Activated CD8-positive, alpha-beta memory T cell treated with anti-CD3 and anti-CD28 coated beads for 36 hours (primary cell): ENCODE measurements around the gene CHST9. TPM values are rescaled to one million over a fixed set of nuclear protein-coding genes. Genes with fewer than 3 reads are reported as not detected.
"Not testable (repeated sequence)": the region's sequence is repeated elsewhere in the genome, so short reads cannot be mapped to it uniquely, and the experiment has no call there.

Experiments
- CTCF ChIA-PET: fragments of 350-600 bp; sonication (Branson Sonifier 250); formaldehyde crosslinking; loops from one replicate; lab custom pipeline; 2021; ENCODE audit warnings: antibody characterized with exemption; lab: Charles Lee
- POLR2A ChIA-PET: fragments of 350-600 bp; sonication (Branson Sonifier 250); formaldehyde crosslinking; loops from one replicate; lab custom pipeline; 2021; ENCODE audit warnings: antibody characterized with exemption; lab: Charles Lee
- total RNA-seq, 2 experiments: library from RNA; stranded (reverse); gene quantifications; one replicate each; pipeline ENCODE4 v1.2.3, GENCODE V29; 2021

The CHST9 gene
- total RNA-seq, 2 experiments from 2014 or later: not detected

DNA sequence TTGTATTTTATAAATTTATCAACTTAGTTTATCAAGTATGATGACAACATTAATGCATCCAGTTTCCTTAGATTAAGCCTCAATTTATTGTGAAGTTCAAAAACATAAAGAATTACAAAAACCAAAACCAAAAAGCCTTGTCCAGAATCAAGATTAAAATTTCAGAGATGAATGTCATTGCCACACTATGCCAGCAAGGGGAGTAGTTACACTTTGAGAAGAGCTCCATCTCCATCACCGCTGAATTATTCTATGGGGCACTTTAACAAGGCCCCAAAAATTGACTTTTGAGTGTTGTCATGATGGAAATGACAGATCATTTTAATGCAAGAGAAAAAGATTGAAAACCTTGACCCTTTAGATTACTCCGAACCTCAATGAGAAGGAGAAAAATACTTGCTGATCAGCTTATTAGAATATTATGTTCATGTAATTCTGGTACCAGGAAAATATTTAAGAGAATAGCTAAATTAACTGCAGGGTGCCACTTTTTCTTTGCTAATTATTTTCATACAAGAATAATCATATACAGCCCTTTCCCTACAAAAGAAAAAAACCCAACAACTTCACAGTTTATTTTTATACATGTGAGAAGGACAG is 167.1 kb downstream of the CHST9 start:
- POLR2A ChIA-PET: no interaction called here
- CTCF ChIA-PET: no interaction called here

DNA sequence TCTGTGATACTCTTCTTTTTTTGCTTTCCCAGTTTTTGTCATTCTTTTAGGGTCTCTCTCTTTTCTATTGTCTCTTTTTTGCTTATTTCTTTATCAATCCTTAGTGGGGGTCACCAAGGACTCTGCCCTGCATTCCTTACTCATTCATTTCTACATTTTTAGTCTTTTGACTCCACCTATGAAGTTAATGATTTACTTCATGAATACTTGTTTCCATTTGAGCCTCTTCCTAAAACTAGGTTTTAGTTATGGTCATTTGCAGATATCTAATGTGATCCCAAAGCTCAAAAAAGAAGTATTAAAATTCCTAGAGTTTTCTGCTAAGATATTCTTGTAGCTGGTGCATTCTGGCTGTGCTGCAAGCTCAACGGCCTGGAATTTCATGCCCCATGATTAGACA is 170.3 kb downstream of the CHST9 start:
- ChIA-PET POLR2A (no interaction called here), CTCF (interaction anchor here (0.6 kb wide), 1 partner anchor 144 kb away, joined by 3 read pairs; no protein-coding TSS in a partner anchor)

DNA sequence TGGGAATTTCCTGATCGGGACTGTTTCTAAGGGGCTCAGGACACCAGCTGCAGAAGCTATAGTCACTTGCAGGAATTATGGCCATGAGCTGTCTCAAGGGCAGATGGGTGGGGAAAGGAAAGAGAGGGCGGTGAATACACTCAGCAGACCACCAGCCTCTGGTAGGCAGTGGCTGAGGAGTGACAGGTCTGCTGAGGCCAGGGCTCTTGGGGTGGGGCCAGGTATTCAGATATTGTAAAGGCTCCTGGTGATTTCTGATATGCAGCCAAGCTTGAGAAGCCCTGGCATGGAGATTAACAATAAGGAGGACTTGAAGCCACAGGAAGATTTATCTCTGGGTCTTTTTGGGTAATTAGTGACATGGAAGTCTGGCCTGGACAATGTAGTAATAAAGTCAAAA is 174.3 kb downstream of the CHST9 start:
- ChIA-PET CTCF (no interaction called here), POLR2A (no interaction called here)

DNA sequence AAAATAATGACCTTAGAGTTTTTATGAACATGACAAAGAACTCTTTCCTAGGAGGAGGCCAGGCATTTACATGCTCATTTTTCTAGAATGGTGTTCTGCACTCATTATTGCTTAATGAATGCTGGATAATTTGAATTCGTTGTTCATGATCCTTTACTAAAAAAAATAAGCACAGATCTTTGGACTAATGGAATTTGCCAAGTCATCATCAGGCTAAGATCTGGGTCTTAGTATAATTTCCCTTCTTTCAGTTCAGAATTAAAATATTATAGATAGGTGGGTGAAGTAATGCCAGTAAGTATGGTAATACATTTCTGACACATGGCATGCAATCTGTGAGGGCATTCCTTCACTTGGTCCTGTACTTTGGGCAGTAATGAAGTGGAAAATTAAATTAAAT is 175.8 kb downstream of the CHST9 start:
- ChIA-PET CTCF (no interaction called here), POLR2A (no interaction called here)

DNA sequence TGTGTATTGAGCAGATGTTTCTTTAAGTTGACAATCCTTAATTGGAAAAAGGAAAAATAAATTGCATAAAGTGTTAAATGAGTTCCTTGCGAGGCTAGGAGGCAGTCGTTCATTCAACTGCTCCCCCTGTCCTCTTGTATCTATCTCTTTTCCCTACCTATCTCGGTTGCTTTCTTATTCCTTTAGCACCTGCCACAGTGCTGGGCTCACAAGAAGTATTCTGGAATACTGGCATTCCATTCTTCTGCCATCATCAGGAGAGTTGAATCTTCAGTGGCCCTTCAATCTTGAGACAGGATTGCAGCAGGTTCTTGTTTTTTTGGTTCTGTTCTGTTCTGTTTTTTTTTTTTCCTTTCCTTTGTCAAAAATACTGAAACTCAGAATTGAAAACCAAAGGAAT is 176.5 kb downstream of the CHST9 start:
- POLR2A ChIA-PET: no interaction called here
- CTCF ChIA-PET: no interaction called here

DNA sequence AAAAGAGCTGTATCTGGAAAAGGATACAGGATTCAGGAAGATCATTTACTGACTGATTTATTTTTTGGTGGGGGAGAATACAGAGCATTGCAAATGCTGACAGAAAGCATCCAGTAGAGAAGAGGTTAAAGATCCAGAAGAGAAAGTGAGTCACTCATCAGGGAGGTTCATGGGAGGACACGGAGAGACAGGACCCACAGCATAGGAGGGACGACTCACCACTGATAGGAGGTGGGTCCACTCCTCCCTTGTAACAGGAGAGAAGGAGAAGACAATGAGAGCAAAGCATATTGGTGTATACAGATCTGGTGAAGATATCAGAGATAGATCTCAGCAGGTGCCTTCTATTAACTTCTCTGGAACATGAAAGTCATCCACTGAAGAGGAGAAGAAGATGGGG is 177.2 kb downstream of the CHST9 start:
- CTCF ChIA-PET: no interaction called here

DNA sequence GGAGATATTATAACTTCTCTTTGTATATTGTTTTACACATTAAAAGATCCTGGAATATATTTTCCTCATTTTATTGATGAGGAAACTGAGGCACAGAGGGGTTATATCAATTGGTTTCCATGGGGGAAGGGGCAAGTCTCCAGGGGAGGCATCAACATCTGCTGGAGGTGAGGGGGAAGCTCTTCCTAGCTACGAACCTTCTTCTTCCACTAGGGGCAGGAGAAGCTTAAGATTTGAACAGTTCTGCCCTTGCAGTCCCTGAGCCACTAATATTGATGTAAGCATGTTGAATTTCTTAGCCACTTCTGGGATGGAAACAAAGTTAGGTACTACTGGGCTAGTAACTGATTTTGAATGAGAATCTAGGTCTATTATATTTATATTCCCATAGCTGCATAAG is 179.5 kb downstream of the CHST9 start:
- CTCF ChIA-PET: no interaction called here
- POLR2A ChIA-PET: no interaction called here

More for the DNA sequence above, 177.2 kb downstream of the CHST9 start:
- POLR2A ChIA-PET: no interaction called here

DNA sequence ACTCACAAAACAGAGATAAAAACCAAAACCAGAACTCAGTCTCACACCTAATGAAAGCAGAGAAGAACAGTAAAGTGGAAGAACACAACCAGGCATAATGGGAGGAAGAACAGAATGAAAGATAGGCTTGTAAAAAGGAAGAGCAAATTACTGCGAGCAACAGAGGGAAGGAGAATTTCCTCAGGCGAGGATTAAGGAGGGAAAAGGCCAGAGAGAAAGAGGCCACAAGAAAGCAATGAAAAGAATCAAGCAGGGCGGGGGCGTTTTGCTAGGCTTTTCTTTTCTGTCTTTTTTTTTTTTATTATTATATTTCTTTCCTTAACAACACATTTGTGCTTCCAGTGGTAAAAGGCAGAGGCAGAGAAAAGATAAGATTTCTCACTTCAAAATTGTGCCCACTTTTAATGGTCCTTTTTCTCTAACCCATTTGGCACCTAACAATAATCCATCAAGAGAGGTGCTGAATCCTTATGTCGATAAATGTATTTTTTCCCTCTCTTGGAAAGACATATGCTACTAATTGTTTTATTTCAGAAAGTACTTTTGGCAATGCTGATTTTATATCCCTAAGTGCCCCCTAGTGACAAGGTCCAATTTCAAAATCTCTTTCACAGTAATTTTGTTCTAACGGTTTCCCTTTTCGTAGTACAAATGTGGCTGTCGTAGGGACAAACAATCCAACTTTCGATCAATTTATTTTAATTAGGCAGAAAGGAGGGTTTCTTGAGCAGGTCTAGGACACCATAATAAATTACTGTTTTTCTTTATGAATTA is 180.9 kb downstream of the CHST9 start:
- ChIA-PET CTCF (no interaction called here), POLR2A (no interaction called here)

DNA sequence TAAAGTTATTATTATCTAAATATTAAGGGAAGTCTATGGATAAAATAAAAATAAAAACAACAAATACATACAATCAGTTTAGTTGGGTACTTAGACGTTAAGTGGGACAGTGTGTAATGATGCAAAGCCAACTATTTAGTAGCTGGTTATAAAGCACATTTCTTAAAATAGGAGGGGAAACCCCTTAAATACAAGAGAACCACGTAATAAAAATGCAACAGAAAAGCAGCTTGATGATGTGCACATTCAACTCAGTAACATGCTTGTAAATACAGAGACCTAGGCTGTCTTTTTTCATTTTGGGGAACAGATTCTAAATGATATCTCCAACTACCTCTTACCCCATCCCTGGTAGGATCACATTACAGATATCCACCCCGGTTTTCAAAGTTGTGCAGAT is 185.3 kb downstream of the CHST9 start:
- CTCF ChIA-PET: no interaction called here

DNA sequence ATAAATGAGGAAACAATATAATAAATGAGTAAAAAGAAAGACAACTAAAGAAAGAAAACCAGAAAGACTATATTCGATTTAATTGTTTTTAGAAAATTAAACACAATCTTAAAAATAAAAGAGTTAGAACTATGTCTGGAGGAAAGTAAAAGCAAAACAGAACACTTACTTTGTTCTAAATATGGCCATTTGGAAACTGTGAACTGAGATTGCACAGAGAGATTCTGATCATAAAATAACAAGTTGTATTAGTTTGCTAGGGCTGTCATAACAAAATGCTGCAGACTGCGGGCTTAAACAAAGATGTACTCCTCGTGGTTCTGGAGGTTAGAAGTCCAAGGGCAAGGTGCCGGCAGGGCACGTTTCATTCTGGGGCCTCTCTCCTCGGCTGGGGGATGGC is 191.5 kb downstream of the CHST9 start:
- ChIA-PET CTCF (no interaction called here), POLR2A (no interaction called here)

More for the DNA sequence above, 185.3 kb downstream of the CHST9 start:
- POLR2A ChIA-PET: no interaction called here

DNA sequence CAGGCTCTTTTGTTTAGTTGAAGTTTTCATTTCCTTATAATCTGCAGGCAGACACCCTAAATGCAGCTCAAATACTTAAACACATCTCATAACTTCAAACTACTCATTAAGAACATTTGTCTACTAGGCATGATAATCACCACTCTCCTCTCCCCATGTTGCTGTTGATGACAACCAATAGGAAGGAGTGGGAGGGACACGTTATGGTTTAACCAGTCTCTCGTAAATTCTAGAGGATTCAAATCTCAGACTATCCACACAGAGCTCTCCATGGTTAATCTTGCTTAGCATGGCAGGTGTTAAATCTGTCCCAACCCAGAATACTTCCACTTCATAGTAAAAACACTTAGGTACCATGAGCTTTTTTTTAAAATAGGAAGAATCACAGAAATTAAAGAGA is 192.2 kb downstream of the CHST9 start:
- CTCF ChIA-PET: no interaction called here
- POLR2A ChIA-PET: no interaction called here

DNA sequence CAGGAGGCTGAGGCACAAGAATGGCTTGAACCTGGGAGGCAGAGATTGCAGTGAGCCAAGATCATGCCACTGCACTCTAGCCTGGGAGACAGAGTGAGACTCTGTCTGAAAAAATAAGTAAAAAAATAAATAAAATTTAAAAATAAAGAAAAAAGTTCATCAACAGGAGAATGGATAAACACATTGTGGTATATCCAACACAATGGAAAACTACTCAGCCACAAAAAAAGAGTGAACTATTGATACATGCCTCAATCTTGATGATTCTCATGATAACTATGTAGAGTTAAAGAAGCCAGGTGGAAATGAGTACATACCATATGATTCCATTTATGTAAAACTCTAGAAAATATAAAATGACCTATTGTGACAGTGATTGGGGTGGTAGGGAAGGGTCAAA is 195.3 kb downstream of the CHST9 start:
- ChIA-PET POLR2A (no interaction called here), CTCF (no interaction called here)

DNA sequence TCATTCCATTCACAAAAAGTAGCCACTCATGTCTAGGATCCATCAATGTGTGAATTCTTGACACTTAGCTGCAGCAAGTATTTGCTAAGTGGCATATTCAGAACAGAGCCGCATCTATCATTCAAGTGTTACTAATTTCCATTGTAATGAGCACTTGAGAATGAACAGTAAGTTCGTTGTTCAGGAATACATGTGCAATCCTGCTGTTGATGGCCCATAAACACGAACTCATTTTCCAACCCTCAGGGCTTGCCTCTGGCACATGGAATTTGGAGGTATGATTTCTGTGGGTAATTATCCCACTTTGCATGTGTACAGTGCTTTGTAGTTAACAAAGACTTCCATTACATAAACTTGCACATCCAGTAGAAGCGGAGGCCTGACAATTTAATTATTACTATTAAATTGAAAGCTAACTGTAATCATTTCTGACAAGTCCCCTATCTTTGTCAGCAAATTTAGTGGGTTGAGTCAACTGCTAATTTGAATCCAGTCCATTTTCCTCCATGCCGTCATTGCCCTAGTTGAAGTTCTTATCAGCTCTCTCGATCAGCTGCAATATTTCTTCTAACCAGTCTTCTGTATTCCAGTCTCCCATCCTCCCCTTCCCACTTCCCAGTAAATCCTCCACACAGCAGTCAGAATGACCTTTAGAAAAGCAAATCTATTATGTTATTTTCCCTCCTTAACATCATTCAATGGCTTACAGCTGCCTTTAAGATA is 203.6 kb downstream of the CHST9 start:
- POLR2A ChIA-PET: no interaction called here
- CTCF ChIA-PET: no interaction called here

DNA sequence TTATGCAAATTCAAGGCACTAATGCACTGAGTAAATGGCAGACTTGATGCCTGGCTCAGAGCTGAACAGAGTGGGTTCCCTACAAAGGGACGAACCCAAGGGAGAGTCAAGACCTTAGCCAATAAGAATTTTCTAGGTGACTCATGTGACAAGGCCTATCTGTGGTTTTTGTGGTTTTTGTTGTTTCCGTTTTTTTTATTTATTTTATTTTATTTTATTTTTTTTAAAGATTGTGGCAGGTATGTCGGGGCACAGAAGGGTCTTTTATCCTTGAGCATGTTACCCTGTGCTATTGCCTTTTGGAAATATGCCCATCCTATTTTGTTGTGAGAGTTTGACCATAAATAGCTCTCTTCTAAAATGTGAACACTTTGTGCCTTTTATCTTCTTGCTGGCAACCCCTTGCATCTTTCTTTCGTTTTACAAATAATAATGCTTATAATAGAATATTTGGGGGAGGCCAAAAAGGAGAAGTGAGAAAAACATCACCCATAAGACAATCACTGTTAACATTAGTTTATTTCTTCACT is 206.2 kb downstream of the CHST9 start:
- ChIA-PET POLR2A (no interaction called here), CTCF (no interaction called here)

DNA sequence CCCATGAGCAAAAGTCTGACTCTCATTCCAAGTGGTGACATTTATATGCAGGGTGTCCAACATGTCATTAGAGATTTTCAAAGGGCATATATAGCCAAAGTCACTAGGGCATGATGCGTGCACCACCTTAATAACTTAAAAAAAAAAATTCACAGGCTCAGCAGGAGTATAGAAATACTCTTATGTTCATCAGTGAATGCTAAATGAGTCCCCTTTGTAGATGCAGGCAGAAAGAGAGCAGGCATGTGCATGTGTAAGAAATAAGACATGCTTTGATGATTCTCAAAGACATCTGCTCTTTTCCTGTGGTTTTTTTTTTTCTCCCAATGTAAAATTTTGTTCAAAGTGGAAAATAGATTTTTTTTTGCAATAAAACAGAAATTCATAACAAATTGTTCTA is 207.3 kb downstream of the CHST9 start:
- ChIA-PET POLR2A (no interaction called here), CTCF (no interaction called here)

DNA sequence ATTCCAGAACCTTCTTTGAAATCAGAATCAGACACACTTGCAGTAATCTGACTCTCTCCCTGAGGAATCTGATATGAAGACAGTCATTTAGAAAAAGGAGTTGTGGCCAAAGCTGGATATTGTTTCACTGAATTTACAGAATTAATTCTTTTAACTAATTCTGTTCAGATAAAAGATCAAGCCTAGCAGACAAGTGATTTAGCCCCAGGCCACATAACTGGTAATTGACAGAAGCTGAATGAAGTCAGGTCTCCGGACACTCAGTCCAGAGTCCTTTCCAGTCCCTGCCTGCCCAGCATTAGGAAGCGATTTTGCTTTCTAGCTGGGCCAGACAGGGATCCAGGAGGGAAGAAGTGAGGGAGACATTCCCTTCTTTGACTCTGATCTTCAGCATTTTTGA is 208.9 kb downstream of the CHST9 start:
- CTCF ChIA-PET: no interaction called here
- POLR2A ChIA-PET: no interaction called here

DNA sequence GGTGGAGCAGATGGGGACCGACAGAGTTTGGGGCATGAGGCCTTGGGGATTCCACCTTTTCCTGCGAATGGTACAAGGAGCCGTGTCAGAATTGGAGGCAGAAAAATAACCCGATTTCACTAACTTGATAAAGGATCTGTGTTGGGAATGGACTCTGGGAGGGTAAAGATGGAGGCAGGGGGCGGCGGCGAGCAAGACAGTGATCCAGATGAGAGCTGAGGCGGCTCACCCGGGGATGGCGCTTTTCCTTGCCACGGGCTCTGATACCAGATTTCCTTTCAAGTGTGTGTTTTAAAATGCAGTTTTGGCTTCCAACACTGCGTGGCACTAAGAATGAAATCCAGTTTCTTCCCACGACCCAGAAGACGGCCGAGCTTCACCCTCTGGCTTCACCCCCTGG is 212.6 kb downstream of the CHST9 start:
- CTCF ChIA-PET: not testable (repeated sequence)

DNA sequence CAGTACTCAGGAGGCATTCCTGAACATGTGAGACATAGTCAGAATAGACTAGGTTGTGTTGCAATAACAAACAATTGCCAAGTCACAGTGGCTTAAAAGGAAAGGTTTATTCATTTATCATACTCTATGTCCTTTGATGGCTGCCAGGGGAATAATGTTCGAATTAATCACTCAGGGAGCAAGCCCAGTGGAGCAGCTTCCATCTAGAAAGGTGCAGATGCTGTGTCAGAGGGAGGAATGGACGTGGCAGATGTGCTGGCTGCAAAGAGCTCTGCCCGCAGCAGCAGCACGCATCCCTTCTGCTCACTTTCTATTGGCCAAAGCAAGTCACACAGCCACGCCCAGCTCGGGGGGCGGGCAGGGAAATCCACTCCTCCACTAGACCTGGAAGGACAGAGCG is 213.7 kb downstream of the CHST9 start:
- ChIA-PET POLR2A (no interaction called here), CTCF (no interaction called here)

More for the DNA sequence above, 212.6 kb downstream of the CHST9 start:
- POLR2A ChIA-PET: not testable (repeated sequence)

DNA sequence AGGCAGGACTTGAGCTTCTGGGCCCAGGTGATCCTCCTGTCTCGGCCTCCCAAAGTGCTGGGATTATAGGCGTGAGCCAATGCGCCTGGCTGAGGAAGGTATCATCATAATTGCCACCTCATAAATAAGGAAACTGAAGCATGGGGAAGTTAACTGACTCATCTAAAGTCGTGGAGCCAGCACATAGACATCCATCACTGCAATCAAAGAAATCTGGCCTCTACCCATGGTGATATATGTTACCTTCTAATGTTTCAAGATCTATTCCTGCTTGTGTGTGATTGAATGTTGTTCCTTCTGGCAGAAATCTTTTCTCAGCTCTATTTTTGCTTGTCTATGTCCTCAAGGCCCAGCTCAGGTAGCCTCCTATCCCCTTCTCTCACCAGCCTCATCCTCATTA is 214.5 kb downstream of the CHST9 start:
- CTCF ChIA-PET: no interaction called here
- POLR2A ChIA-PET: no interaction called here

DNA sequence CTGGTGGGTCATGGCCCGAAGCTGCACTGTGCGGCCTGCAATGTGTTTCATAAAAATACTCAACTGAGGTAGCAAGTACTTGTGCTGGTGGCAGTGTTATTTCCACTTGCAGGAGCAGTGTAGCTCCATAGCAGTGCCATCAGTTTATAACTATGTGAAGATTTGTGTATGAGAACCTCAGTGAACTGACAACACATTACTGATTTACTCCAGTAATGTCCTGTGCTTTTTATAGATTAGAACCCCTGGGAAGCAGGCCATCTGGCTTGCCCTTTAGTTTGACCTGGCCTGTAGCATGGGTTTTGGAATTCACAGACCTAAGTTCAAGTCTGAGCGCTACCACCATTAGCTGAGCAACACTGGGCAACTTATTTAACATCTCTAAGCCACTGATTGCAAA is 219.9 kb downstream of the CHST9 start:
- ChIA-PET POLR2A (no interaction called here), CTCF (no interaction called here)

DNA sequence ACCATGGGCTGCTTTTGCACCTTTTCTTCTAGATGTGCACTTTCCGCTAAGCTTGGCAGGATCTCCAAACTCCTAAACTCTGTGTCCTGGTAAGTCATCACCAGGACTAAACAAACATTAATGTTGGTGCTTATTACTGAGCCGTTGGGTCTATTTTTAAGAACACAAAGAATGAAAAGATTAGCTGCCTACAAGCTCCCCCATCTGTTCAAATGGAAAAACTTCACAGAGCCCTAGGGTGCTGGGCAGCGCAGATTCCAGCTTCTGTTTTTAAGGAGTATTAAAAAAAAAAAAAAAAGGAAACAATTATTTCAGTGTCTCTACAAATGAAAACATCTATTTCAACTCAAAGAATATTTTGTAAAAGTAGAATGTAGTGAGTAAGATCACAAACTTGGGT is 221.8 kb downstream of the CHST9 start:
- ChIA-PET POLR2A (no interaction called here), CTCF (no interaction called here)
